HEK293 (cell line): ENCODE measurements around the gene KIFC1.

Source experiments
- CTCF ChIA-PET: fragments of 350-600 bp; formaldehyde crosslinking; extraction: SDS; loops from one replicate; lab custom pipeline; 2021; ENCODE audit warnings: antibody characterized with exemption; lab: Yijun Ruan, JAX
- POLR2A ChIA-PET: fragments of 300-600 bp; formaldehyde crosslinking; extraction: SDS; loops from one replicate; lab custom pipeline; 2020; ENCODE audit warnings: antibody characterized with exemption, inconsistent platforms; lab: Yijun Ruan, JAX
- H3K27ac ChIP-seq: fragments of 200-500 bp; sonication (Bioruptor generic); 2 replicates; pipeline ENCODE4 v1.5.1; 2014; ENCODE audit warnings: low read depth, low read length, control low read depth, inconsistent platforms; ENCODE audit errors: extremely low read depth
- H3K36me3 ChIP-seq, 2 experiments: fragments of 200-500 bp in 1 of 2; sonication (Bioruptor generic) in 1 of 2; 1 replicate in 1 of 2; 2 replicates in 1 of 2; pipeline ENCODE4 v1.5.1; 2014 to 2017; ENCODE audit warnings: inconsistent platforms in 2 of 2, low read length in 2 of 2; ENCODE audit not compliant: control insufficient read depth in 2 of 2, insufficient read depth in 1 of 2
- H3K4me1 ChIP-seq: fragments of 200-500 bp; sonication (Bioruptor generic); 2 replicates; pipeline ENCODE4 v1.5.1; 2014; ENCODE audit warnings: mild to moderate bottlenecking, low read length, inconsistent platforms; ENCODE audit not compliant: control insufficient read depth, insufficient read depth
- H3K4me3 ChIP-seq: 2 replicates; pipeline ENCODE4 v1.5.1; 2011; ENCODE audit warnings: low read depth, mild to moderate bottlenecking, control low read depth, low read length, moderate library complexity
- H3K9me3 ChIP-seq: fragments of 200-500 bp; sonication (Bioruptor generic); 2 replicates; pipeline ENCODE4 v1.5.1; 2014; ENCODE audit warnings: low read depth, low read length, inconsistent platforms; ENCODE audit not compliant: control insufficient read depth, insufficient read depth
- BCL6B ChIP-seq: fragments of 450-650 bp; formaldehyde crosslinking; IDR thresholded peaks from 2 replicates; pipeline ENCODE4 v1.5.1; 2017; ENCODE audit warnings: missing biosample characterization, missing genetic modification characterization
- PATZ1 ChIP-seq: fragments of 450-650 bp; formaldehyde crosslinking; IDR thresholded peaks from 2 replicates; pipeline ENCODE4 v1.5.1; 2016; ENCODE audit warnings: missing biosample characterization, missing genetic modification characterization
- PRDM4 ChIP-seq: fragments of 450-650 bp; formaldehyde crosslinking; IDR thresholded peaks from 2 replicates; pipeline ENCODE4 v1.5.1; 2017; ENCODE audit warnings: missing biosample characterization, missing genetic modification characterization
- REPIN1 ChIP-seq: fragments of 450-650 bp; formaldehyde crosslinking; IDR thresholded peaks from 2 replicates; pipeline ENCODE4 v1.5.1; 2017; ENCODE audit warnings: missing biosample characterization, missing genetic modification characterization, low read depth
- SETDB1 ChIP-seq: IDR thresholded peaks from one replicate; pipeline ENCODE4 v1.6.1; 2017; ENCODE audit warnings: mild to moderate bottlenecking, low read length, moderate library complexity, mixed read lengths; ENCODE audit not compliant: insufficient read length
- YY1 ChIP-seq: fragments of 450-650 bp; formaldehyde crosslinking; IDR thresholded peaks from 2 replicates; pipeline ENCODE4 v1.5.1; 2018; ENCODE audit warnings: missing biosample characterization, missing genetic modification characterization
- ZBTB17 ChIP-seq: fragments of 450-650 bp; formaldehyde crosslinking; IDR thresholded peaks from 2 replicates; pipeline ENCODE4 v1.5.1; 2016; ENCODE audit warnings: missing biosample characterization, missing genetic modification characterization
- ZFHX2 ChIP-seq: fragments of 450-650 bp; formaldehyde crosslinking; conservative IDR thresholded peaks from 2 replicates; pipeline ENCODE4 v1.5.1; 2016; ENCODE audit warnings: missing biosample characterization, missing genetic modification characterization
- ZNF10 ChIP-seq: fragments of 450-650 bp; formaldehyde crosslinking; IDR thresholded peaks from 2 replicates; pipeline ENCODE4 v1.5.1; 2017; ENCODE audit warnings: missing biosample characterization, missing genetic modification characterization
- ZNF114 ChIP-seq: fragments of 450-650 bp; formaldehyde crosslinking; IDR thresholded peaks from 2 replicates; pipeline ENCODE4 v1.5.0; 2017; ENCODE audit warnings: missing biosample characterization, missing genetic modification characterization
- ZNF138 ChIP-seq: fragments of 450-650 bp; formaldehyde crosslinking; IDR thresholded peaks from 2 replicates; pipeline ENCODE4 v1.5.1; 2016; ENCODE audit warnings: missing biosample characterization, missing genetic modification characterization, borderline replicate concordance
- ZNF16 ChIP-seq: fragments of 450-650 bp; formaldehyde crosslinking; IDR thresholded peaks from 2 replicates; pipeline ENCODE4 v1.5.1; 2016; ENCODE audit warnings: low read depth, missing biosample characterization, missing genetic modification characterization
- ZNF292 ChIP-seq: fragments of 450-650 bp; formaldehyde crosslinking; IDR thresholded peaks from 2 replicates; pipeline ENCODE4 v1.5.1; 2016; ENCODE audit warnings: low read depth, missing biosample characterization, missing genetic modification characterization, borderline replicate concordance
- ZNF404 ChIP-seq: fragments of 450-650 bp; formaldehyde crosslinking; IDR thresholded peaks from 2 replicates; pipeline ENCODE4 v1.5.1; 2017; ENCODE audit warnings: missing biosample characterization, missing genetic modification characterization
- ZNF449 ChIP-seq: fragments of 450-650 bp; formaldehyde crosslinking; IDR thresholded peaks from 2 replicates; pipeline ENCODE4 v1.5.1; 2017; ENCODE audit warnings: missing biosample characterization, mild to moderate bottlenecking, missing genetic modification characterization, moderate library complexity
- ZNF514 ChIP-seq: fragments of 450-650 bp; formaldehyde crosslinking; IDR thresholded peaks from 2 replicates; pipeline ENCODE4 v1.5.1; 2016; ENCODE audit warnings: missing biosample characterization, missing genetic modification characterization
- ZNF530 ChIP-seq: fragments of 450-650 bp; formaldehyde crosslinking; IDR thresholded peaks from 2 replicates; pipeline ENCODE4 v1.5.1; 2016; ENCODE audit warnings: low read depth, missing biosample characterization, missing genetic modification characterization
- ZNF571 ChIP-seq: fragments of 450-650 bp; formaldehyde crosslinking; IDR thresholded peaks from 2 replicates; pipeline ENCODE4 v1.5.0; 2017; ENCODE audit warnings: missing biosample characterization, missing genetic modification characterization
- ZNF701 ChIP-seq: fragments of 450-650 bp; formaldehyde crosslinking; IDR thresholded peaks from 2 replicates; pipeline ENCODE4 v1.5.1; 2016; ENCODE audit warnings: missing biosample characterization, missing genetic modification characterization
- ZNF768 ChIP-seq: fragments of 450-650 bp; formaldehyde crosslinking; IDR thresholded peaks from 2 replicates; pipeline ENCODE4 v1.5.1; 2018; ENCODE audit warnings: missing biosample characterization, mild to moderate bottlenecking, missing genetic modification characterization
- ZNF837 ChIP-seq: fragments of 450-650 bp; formaldehyde crosslinking; IDR thresholded peaks from 2 replicates; pipeline ENCODE4 v1.5.1; 2016; ENCODE audit warnings: missing biosample characterization, missing genetic modification characterization
- ZNF843 ChIP-seq: fragments of 450-650 bp; formaldehyde crosslinking; IDR thresholded peaks from 2 replicates; pipeline ENCODE4 v1.5.1; 2016; ENCODE audit warnings: missing biosample characterization, missing genetic modification characterization
- ZSCAN23 ChIP-seq: fragments of 450-650 bp; formaldehyde crosslinking; IDR thresholded peaks from 2 replicates; pipeline ENCODE4 v1.5.1; 2016; ENCODE audit warnings: missing biosample characterization, missing genetic modification characterization

The KIFC1 gene

GRCh38 chr6:33428224-33428965 is 36.8 kb downstream of the KIFC1 start (continued):
- TF ChIP-seq PRDM4 (peak; percentile 40; the same call in 1 of the 2 replicates), ZNF10 (no peak), ZNF404 (tag by site-specific recombination) (no peak), ZFHX2 (tag by site-specific recombination) (peak; percentile 56), ZSCAN23 (tag by site-specific recombination) (no peak), ZNF571 (tag by site-specific recombination) (no peak), ZNF292 (no peak), YY1 (tag by site-specific recombination) (no peak), ZNF843 (tag by site-specific recombination) (no peak), ZNF114 (tag by site-specific recombination) (no peak)
- TF ChIP-seq, all 188 proteins: peak for 26

- Histone ChIP-seq H3K4me3 (no peak overlapping the region), H3K27ac (no peak overlapping the region), H3K36me3 (no peaks in the 10 kb centered on the region), H3K4me1 (peaks cover 17% of the 10 kb centered on the region), H3K9me3 (no peaks in the 10 kb centered on the region)
- ChIA-PET CTCF (interaction anchor here (0.6 to 1.3 kb wide), 8 partner anchors 11 to 294 kb away, joined by 3 to 7 read pairs (median 3); partner anchors contain the start of gene BAK1), POLR2A (interaction anchor here (0.5 to 2.4 kb wide), 6 partner anchors 13 to 157 kb away, joined by 3 to 11 read pairs (median 4); partner anchors contain the start of genes B3GALT4, PHF1, RPS18 and VPS52)
- TF ChIP-seq ZNF530 (tag by site-specific recombination) (no peak), ZNF837 (tag by site-specific recombination) (no peak), ZNF449 (tag by site-specific recombination) (no peak), ZNF16 (tag by site-specific recombination) (no peak), ZBTB17 (peak; percentile 83), ZNF114 (tag by site-specific recombination) (no peak), ZNF701 (no peak), ZNF514 (tag by site-specific recombination) (no peak), ZNF138 (no peak), ZNF768 (tag by site-specific recombination) (no peak), REPIN1 (no peak), BCL6B (no peak), SETDB1 (no peak), PATZ1 (tag by site-specific recombination) (peak; percentile 12)
Measured at GRCh38 chr6:33428966-33429749, 37.5 kb downstream of the KIFC1 start.
